Measurements from ENCODE around the gene TEP1.

DNA sequence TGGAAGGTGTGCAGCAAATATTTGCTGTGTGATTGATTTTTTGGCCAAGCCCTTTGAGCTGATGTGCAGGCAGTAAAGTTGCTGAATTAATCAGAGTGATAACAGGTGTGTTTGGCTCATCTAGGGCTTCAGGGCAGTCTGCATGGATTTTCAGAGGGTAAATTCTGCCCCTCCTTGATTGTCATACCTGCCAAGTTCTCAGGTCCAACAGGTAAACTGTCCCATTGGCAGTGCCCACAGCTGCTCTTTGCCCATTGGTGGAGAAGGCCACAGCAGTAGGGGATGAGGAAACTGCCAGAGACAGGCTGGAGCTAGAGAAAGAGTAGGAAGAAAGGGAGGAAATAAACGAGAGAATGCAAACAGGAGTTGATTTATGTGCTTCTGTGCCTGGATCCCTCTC is 33.6 kb downstream of the TEP1 start:
- TF ChIP-seq, protein P1, sequence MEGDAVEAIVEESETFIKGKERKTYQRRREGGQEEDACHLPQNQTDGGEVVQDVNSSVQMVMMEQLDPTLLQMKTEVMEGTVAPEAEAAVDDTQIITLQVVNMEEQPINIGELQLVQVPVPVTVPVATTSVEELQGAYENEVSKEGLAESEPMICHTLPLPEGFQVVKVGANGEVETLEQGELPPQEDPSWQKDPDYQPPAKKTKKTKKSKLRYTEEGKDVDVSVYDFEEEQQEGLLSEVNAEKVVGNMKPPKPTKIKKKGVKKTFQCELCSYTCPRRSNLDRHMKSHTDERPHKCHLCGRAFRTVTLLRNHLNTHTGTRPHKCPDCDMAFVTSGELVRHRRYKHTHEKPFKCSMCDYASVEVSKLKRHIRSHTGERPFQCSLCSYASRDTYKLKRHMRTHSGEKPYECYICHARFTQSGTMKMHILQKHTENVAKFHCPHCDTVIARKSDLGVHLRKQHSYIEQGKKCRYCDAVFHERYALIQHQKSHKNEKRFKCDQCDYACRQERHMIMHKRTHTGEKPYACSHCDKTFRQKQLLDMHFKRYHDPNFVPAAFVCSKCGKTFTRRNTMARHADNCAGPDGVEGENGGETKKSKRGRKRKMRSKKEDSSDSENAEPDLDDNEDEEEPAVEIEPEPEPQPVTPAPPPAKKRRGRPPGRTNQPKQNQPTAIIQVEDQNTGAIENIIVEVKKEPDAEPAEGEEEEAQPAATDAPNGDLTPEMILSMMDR (IDR thresholded peaks at IDR 0.05; ENCODE audit: poor library complexity) = no peak
- TF ChIP-seq EZH2phosphoT487 (IDR thresholded peaks at IDR 0.05; ENCODE audit: low read depth, severe bottlenecking, unreplicated experiment) = no peak
